ENCODE data around the gene SLC7A4. TPM values are rescaled to one million over a fixed set of nuclear protein-coding genes. Genes with fewer than 3 reads are reported as not detected.

The SLC7A4 gene
- total and polyA plus RNA-seq, 10 of the 15 experiments (the other 5 are each of a cell fraction or from before 2014, with no cell fraction given), result 0.06 to 0.25 (median 0.14) TPM; not detected in 6

DNA sequence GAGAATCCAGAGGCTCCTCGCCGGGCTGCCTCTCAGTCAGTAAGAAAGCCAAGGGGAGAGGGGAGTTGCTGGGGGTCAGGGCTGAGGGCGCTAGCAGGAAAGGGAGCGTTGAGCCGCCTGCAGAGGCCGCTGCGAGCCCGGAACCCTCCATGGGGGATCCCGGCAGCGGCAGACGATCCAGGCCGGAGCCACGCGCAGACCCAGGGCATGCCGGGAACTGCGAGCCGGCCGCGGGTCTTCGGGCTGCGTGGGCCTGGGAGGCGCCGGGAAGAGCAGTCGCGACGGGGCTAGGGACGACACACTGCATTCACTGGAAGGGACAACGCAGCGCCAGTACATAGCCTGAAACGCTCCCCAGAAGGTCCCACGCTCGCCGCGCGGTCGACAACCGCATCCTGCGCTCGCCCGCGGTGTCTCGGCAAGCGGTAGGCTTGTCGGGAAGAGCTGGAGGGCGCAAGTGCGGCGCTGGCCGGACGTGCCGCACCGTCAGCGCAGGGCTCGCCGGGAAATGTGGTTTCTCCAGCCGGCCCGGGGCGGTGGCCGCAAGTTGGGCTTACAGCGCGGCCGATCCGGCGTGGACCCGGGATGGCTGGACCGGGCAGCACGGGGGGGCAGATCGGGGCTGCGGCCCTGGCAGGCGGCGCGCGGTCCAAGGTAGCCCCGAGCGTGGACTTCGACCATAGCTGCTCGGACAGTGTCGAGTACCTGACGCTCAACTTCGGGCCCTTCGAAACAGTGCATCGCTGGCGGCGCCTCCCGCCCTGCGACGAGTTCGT is 50.4 kb downstream of the SLC7A4 start, which contains the start of gene LZTR1 (continued):
- TF ChIP-seq, protein P1, sequence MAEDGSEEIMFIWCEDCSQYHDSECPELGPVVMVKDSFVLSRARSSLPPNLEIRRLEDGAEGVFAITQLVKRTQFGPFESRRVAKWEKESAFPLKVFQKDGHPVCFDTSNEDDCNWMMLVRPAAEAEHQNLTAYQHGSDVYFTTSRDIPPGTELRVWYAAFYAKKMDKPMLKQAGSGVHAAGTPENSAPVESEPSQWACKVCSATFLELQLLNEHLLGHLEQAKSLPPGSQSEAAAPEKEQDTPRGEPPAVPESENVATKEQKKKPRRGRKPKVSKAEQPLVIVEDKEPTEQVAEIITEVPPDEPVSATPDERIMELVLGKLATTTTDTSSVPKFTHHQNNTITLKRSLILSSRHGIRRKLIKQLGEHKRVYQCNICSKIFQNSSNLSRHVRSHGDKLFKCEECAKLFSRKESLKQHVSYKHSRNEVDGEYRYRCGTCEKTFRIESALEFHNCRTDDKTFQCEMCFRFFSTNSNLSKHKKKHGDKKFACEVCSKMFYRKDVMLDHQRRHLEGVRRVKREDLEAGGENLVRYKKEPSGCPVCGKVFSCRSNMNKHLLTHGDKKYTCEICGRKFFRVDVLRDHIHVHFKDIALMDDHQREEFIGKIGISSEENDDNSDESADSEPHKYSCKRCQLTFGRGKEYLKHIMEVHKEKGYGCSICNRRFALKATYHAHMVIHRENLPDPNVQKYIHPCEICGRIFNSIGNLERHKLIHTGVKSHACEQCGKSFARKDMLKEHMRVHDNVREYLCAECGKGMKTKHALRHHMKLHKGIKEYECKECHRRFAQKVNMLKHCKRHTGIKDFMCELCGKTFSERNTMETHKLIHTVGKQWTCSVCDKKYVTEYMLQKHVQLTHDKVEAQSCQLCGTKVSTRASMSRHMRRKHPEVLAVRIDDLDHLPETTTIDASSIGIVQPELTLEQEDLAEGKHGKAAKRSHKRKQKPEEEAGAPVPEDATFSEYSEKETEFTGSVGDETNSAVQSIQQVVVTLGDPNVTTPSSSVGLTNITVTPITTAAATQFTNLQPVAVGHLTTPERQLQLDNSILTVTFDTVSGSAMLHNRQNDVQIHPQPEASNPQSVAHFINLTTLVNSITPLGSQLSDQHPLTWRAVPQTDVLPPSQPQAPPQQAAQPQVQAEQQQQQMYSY (CRISPR knock-in tag; IDR thresholded peaks at IDR 0.05), result no peak
- no peak for TF ChIP-seq TCF3 (IDR thresholded peaks at IDR 0.05; ENCODE audit: borderline replicate concordance, insufficient read depth, low read depth, low read length)
- TF ChIP-seq MEF2A (IDR thresholded peaks at IDR 0.05; ENCODE audit: insufficient read depth, low read depth, low read length), result no peak
- peak; percentile 43 for TF ChIP-seq E4F1 (IDR thresholded peaks at IDR 0.05; ENCODE audit: borderline replicate concordance, partially characterized antibody)
- TF ChIP-seq MEF2B (IDR thresholded peaks at IDR 0.05; ENCODE audit: partially characterized antibody, poor library complexity, severe bottlenecking), result peak; percentile 8
- no peak for TF ChIP-seq ATF2 (IDR thresholded peaks at IDR 0.05; ENCODE audit: low read length)
- peak; percentile 98 for TF ChIP-seq PML (IDR thresholded peaks at IDR 0.05; ENCODE audit: low read length)
- TF ChIP-seq ZNF687 (IDR thresholded peaks at IDR 0.05), result peak; percentile 98
- TF ChIP-seq ZSCAN29 (IDR thresholded peaks at IDR 0.05), result no peak
- TF ChIP-seq BCL11A (IDR thresholded peaks at IDR 0.05; ENCODE audit: low read depth, low read length), result no peak
- peak; percentile 98 for TF ChIP-seq IKZF1 (conservative IDR thresholded peaks at IDR 0.05)
- peak; percentile 57; the same call in 1 of the 2 replicates for TF ChIP-seq IRF5 (IDR thresholded peaks at IDR 0.05; ENCODE audit: borderline replicate concordance)
- TF ChIP-seq RFX5 (IDR thresholded peaks at IDR 0.05; ENCODE audit: low read depth, low read length), result no peak
- no peak for TF ChIP-seq SMAD1 (IDR thresholded peaks at IDR 0.05; ENCODE audit: low read depth, partially characterized antibody)

All from GM12878 (cell line).